HG02852 (cell line): ENCODE data around the gene RNASE8.

Experiments
- ATAC-seq: cut with Tn5 transposase; IDR thresholded peaks from one replicate; pipeline ENCODE4 v1.9.1; 2021; ENCODE audit warnings: mild to moderate bottlenecking, moderate library complexity; ENCODE audit not compliant: unreplicated experiment

The RNASE8 gene

DNA sequence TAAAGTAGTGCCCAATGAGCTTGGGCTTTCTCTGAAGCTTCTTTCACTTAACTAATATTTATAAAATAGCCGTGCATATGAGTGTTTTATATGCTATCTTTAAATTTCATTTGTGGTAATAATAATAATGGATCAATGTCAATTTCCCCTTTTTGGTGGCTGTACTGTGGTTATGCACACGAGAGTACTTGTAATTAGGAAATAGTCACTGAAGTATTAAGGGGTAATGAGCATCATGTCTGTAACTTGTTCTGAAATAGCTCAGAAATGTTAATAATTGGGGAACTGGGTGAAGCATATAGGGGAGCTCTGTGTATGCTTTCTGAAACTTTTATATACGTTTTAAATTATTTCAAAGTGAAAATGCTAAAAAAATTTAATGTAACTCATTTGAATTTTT is 7.0 kb upstream of the RNASE8 start:
- ATAC-seq, result no peak

DNA sequence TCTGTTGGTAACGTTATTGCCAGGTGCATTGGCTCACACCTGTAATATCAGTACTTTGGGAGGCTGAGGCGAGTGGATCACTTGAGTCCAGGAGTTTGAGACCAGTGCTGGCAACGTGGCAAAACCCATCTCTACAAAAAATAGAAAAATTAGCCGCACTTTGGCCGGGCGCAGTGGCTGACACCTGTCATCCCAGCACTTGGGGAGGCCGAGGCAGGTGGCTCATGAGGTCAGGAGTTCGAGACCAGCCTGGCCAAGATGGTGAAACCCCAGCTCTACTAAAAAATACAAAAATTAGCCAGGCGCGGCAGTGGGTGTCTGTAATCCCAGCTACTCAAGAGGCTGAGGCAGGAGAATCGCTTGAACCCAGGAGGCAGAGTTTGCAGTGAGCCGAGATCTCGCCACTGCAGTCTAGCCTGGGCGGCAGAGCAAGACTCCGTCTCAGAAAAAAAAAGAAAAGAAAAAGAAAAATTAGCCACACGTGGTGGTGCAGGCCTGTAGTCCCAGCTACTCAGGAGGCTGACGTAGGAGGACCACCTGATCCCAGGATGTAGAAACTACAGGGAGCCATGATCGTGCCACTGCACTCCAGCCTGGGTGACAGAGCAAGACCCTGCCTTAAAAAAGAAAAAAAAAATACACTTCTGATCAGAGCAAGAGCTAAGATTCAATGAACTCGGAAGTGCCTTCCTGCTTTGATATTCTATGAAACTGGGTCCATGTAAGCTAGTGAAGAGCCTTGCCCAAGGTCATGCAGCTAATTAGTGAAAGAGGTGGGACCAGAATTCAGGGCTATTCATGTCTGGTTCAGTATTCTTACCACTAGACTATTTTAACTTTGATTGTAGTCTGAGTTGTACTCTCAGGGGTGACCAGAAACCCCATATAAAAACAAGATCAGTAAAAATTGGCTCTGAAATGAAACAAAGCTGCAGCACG is 4.2 kb upstream of the RNASE8 start:
- ATAC-seq, result no peak

DNA sequence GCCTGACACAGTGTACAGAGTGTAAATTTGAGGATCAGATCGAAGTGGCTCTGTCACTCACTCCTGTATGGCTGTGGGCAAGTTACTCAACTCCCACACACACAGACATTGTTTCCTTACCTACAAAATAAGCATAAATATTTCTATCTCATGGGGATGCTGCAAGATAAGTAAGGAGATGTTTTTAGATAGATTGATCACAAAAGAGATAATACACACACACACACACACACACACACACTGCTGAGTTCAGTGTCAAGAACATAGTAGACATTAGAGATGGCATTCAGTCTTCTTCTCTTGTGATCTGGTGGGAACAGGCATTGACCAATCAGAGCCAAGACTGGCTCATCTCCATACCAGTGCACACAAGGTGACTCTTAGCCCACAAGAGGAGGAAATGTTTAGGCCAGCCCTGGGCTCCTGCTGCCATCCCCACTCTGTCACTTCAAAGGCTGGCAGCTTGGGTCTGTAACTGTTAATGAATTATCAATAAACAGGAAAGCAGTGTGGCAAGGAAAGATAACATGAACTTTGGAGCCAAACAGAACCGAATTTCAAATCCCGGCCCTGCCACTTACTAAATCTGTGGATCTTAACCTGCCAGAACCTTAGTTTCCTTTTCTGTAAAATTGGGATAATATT is 3.4 kb upstream of the RNASE8 start:
- ATAC-seq, result no peak

DNA sequence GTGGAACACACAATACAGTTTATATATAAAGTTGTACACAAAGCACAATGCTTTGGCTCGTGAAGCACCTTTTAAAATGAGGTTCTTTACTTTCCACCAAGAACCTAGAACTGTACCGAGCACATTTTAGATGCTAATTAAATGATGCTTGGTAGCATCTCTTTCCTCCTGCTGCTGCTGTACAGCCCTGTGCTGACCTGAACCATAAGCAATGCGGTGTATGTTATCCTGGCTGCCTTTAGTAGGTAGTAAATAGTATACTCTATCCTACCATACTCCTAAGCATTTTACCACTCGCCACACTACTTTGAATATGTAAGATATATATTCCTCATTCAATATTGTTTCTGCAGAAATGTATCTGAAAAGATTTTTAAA is 2.9 kb upstream of the RNASE8 start:
- ATAC-seq, result no peak

DNA sequence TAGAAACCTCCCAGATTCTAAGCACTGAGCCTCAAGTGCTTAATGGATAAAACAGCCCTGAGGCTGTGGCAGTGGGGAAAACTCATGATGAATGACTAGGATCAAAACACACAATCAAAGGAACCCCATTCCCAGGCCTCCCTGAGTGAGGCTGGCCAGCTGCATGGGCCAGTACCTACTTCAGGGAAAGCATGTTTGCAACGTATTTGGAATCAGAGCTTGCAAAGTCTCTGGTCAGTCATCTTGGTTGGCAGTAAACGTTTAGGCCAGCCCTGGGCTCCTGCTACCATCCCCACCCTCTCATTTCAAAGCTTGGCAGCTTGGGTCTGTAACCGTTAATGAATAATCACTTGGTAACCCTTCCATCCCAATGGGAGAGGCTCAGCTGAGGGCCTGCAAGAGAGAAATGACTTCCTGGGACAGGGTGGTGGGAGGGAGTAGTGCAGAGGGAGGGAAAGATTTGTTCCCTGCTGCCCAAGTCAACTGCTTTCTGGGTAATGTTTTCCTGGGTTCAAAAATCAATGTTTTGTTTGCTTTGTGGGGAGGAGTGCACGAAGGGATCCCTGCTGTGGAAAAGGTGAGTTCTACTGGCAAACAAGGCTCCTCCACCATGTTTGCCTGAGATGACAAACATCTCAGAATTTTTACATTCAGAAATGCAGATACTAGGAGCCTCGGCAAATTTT is 2.0 kb upstream of the RNASE8 start:
- no peak for ATAC-seq

DNA sequence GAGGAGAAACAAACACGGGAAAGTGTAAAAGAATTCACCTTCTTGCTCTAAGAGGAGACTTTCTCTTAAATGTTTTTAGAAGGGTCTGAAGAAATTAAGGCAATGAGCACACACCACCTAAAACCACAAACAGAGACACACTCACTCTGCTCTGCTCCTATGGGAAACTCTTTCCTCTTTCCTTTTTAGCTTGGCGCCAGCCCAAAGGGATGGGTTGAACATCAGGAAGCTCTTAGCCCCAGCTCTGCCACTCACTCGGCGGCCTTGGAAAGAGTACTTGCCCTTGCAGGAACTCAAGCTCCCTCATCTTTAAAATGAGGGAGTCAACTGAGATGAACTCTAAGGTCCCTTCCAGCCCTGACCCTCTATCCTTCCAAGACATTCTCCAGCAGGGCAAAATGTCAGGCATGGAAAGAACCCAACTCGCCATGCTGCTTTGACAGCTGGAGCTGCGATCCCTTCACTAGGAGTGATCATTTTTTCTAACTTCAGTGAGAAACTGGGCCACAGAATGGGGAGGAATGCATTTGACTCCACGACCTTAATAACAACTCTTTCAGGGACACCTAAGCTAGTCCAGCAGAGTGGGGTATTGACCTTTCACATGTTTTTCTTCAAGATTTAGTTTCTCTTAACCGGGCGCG is 980 bp upstream of the RNASE8 start:
- ATAC-seq, result no peak

DNA sequence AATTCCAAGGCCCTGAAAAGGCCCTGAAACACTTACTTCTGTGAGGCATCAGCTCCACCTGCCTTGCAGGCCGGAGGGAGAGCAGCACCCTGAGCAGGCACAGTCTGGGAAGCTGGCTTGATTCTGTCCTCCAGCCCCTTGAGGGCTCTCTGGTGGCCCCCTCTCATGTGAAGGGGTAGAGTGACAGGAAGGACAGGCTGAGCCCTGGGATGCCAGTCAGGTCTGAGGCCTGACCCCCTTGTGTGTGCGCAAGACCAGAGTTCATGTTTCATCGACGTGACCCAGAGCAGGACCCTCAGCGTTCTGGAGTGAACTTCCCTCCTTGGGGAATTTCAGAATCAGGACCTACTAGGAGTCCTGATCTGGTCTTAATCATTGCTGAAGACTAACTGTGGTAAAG is 1.3 kb downstream of the RNASE8 start:
- ATAC-seq, result no peak

DNA sequence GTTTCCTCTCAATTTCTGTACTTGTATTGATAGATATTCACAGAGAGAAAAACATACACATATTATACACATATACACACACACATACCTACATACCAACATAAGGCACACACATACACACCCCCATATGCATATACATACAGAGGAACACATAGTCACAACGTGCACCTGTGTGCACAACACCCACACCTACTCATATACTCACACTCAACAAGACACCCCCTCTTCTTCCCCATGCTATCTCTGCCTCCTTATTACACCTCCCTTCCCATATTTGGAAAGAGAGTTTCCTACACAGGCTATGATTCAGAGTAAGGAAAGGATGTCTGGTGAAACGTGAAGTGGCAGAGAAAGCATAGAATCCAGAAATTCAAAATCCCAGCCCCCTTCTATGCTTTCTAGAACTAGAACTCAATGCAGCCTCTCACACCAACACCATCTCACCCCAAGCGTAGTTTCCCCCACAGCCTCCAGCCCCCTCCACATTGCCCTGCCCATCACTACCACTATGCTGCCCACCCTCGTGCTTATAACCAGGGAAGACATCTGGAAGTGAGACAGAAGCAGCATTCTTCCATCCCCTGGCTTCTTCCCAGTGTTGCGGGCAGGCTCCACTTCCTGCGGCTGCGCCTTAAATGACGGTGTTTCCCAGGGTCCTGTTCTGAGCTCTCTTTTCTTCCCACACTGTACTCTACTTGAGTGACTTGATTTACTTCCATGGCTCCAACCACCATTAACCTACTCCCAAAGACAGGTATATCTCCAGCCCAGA is 2.4 kb downstream of the RNASE8 start:
- no peak for ATAC-seq

DNA sequence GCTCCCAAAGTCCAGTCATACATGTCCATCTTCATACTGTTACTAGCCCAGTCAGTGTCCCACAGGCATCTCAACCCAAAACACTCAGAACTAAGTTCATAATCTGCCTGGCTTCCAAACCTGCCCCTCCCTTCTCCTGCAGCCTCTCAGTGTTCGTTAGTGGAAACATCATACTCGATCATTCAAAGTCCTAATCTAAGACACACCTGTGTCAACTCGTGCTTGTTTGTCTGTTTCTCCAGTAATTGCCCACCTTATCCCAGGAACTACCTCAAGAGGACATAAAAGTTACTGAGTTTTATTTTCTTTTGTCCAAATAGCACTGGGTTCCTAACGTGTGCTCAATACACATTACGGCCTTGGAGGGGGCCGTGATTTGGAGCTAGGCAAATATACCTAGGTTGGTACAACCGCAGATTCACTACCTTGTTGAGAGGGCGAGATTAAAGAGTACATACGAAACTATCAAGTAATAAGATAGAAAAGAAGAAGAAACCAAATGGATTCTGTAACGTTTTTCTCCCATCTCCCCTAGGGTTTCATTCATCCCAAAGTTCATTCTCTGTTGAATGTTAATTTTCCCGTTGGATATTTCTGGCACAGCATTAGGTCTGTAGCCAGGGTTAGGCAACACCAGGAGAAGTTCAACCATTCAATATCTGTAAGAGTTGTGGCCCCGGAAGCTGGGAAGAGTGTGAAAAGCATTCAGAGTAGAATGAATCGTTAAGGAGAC is 3.2 kb downstream of the RNASE8 start:
- no peak for ATAC-seq

DNA sequence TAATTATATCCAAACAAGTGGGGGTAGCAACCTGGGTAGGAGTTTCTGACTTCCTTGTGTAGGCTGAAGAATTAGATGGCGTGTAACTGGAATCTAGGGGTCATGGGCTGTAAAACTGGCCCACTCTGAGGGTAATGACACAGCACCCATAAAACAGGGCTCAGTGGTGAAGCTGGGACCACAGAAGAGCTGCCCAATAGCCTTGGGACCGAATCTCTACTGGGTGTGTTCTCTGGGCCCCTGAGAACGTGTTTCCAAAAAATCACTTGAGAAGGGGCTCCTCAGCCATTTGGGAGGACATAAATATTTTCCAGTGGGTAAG is 3.7 kb downstream of the RNASE8 start:
- no peak for ATAC-seq

DNA sequence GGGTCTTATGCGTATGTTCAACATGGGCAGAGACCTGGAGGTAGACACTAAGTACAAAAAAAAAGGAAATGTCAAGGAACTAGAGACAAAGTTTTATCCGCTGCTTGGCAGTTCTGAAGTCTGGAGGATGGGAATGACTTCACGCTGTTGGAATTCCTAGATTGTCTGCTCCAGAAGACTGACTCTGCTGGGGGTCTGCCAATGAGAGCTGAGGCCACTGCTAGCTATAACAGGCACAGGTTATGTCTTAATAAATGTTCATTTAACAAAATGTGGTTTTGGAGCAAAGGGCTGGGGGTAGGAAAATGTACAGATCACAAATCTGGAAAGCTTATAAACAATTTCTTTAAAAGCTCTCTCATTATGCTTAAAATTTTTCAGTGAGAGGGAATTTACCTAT is 5.9 kb downstream of the RNASE8 start:
- ATAC-seq, result no peak

DNA sequence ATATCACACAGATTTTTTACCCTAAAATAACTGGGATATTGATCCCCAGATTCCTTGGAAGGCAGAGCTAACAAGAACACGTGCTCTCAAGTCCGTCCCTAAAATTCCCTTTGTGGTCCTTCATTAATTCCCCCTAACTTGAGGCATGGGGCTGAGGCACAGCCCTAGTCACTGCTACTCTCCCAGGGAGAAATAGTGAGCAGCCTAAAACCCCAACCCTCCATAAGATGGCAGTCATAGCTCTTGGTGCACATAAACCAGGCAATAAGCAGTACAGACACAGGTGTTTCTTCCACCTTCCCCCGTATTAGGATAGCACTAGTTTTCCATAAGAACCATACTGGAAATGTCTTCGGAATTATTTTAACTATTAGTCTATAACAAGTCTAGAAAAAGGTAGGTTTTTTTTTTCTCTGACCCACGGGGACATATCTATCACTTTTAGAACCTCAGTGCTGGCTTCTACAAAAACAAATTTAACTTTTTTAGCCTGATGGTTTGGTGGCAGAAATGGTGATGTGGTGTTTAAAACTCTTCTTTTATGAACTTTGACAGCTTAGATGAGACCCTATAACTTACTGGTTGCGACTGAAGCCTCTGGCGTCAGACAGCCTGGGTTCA is 9.4 kb downstream of the RNASE8 start:
- ATAC-seq, result no peak

DNA sequence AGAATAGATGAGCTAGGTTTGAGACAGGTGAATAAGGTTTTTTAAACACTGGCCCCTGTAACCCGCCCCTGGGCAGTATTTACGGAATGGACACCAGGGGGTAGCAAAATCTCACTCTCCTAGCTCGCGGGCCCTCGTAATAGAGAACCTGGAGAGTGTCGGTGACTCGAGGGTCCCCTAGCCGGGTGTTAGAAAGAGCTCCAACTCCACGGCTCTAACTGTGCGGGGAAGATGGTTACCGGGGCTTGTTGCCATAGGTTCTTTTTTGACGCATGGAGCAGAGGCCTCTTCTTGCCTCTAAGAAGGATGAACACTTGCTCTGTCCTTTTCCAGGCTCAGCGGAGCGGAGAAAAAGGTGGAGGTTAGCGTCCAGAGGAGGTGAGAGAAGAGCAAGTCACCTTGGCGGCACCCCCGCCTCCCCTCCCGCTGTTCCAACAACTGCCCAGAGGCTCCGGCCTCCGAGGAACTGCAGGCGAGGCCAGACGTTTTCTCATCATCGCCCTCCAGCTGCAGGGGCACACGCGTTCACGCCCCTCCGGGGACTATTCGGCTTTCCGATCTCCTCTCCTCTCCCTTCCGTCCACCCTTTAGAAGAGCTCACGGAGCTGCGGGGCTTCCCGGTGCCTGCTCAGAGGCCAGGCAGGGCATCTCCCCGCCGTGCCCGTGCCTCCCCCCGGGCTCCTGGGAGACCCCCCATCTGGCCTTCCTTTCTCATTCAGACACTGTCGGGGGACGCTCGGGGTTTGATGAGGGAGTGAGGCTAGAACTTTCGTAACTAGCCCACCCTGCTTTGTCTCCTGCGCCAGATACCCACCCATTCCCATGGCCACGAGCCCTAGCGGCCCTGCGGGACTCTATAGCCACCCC is 11.1 kb downstream of the RNASE8 start:
- ATAC-seq, result no peak

DNA sequence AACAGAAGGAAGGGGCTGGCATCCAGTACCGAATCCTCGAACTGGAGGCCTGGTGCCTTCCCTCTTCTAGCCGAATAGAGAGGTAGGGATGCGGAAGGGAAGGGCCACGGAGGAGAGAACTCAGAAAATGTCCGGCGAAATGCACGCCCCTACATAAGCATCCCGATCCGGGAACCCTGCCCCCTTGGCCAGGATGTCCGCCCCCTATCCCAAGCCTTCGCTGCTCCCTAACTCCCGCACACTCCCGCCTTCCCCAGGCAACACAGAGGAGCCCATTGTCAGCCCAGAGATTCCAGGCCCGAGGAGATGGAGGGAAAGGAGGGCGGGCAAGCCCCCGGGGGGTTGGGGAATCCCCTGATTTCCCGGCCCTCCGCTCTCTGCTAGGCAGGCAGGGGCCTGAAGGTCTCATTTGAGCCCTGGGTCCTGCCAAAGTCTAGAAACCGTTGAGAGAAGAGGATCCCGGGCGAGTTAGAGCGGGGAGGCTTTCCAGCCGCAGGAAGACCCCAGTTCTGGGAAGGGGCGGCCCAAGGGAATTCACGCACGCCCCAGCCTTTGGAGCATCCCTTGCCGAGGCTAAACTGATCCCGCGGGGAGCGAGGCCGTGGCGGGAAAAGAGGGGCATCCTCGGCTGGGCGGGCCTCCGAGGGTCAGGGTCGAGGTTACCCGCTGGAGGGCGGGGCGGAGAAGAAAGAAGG is 11.9 kb downstream of the RNASE8 start:
- ATAC-seq, result no peak

DNA sequence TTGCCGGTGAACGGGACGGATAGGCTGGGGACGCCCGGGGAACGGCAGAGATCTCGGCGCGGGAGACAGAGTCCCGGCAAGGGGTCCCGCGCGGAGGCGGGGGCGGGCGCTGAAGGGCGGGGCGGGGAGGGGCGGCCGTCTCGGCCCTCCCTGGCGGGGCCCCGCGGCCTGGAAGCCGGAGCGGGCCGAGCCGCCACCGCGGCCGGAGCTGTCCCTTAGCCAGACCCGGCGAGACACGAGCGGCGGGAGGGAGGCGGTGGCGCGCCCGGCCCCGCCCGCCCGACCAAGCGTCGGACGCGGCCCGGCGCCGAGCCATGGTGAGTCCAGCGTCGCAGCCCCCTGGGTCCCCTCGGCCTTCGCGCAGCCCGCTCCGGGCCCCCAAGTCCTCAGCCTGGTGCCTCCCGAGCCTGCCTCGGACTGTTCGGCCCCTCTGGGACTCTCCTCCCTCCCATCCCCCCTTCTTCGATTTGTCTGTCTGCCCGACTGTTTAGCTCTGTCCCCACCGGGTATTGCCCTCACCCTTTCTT is 12.5 kb downstream of the RNASE8 start, which contains the start of gene ARHGEF40:
TSS of gene ARHGEF40 (plus strand) at position 222 of the 527 bp plus-strand sequence. CDS start at position 315, 93 bp downstream.
- no peak for ATAC-seq

DNA sequence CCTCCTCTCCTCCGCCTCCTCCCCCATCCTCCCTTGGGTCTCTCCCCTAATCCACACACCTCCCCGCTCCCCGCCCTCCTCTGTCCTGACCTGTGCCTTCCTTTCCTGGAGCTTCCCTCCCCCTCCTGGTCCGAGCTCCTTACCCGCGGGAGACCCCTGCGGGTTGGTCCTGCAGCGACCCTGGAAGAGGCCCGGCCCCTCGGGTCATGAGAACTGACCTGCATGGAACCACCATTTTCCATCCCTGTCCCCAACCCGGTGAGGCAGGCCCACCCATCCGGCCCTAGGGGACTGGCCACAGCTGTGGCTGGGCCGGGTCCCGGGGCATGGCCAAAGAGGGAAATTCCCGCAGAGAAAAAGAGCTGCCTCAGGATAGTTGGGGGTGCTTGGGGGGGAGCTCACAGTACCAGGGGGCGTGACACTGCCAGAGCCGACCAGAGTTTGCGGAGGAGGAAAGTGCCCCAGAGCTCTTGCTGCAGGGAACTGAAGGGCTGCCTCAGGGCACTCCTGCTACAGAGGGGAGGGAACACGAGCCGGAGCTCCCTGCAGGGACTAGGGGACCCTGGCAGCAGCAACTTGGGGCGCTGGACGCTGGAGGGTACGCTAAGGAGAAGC is 13.1 kb downstream of the RNASE8 start:
- ATAC-seq, result peak; percentile 25
